GM21529 (cell line): Measurements from ENCODE around the gene PITPNM1.
A peak's percentile ranks its signal among the peaks of the same experiment; 100 is the strongest.
"Not testable (repeated sequence)": the region's sequence is repeated elsewhere in the genome, so short reads cannot be mapped to it uniquely, and the experiment has no call there.

Experiments used
- ATAC-seq: cut with Tn5 transposase; IDR thresholded peaks from one replicate; pipeline ENCODE4 v1.9.1; 2021; ENCODE audit not compliant: unreplicated experiment

PITPNM1 gene

DNA sequence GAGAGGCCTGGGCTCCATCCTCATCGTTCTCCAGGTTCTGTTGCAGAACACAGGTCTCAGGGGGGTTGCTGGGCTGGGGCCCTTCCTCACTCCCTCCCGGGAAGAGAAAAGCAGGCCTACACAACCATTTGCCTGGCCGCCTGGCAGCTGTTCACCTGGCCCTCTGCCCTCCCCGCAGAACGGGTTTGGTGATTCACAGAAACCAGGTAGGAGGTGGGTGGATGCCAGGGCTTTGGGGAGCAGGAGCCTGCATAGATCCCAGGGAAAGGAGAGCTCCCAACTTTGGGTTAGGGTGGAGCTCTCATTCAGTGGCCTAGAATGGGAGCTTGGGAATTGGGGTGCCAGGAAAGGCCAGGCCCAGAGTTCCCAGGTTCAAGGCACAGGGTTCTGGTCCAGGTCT is 37.1 kb downstream of the PITPNM1 start:
- ATAC-seq: no peak

DNA sequence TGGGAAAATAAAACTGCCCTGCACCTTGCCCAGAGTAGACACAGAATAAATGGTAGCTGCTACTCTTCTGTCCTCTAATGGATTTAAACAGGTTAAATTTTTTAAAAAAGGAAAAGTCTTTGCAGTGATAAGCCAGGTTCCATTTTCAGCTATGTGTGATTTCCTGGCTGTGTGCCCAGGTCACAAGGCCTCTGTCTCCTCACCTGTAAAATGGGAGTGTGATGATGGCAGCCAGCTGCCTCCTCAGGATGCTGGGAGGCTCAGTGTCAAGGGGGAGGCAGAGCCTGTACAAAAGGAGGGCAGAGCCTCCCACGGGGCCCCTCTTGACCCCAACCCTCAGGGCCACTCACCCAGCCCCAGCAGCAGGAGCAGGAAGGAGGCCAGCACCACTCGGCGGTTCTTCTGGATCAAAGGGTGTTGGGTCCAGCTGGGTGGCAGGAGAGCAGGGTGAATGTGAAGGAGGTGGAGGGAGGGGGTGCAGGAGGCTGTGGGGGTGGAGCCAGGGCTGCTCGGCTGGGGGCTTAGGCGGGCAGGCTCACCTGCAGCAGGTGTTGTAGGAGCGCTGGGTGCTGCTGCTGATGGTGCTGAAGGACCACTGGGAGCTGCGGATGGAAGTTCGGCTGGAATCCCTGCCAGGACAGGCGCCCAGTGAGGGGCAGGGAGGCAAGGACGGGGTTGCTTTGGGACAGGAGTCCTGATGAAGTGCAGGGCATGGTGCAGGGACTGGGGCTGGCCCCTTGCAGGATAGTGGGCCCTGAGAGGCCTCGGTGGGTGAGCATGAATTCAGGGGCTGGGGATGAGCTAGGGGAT is 38.0 kb downstream of the PITPNM1 start:
- ATAC-seq: no peak

DNA sequence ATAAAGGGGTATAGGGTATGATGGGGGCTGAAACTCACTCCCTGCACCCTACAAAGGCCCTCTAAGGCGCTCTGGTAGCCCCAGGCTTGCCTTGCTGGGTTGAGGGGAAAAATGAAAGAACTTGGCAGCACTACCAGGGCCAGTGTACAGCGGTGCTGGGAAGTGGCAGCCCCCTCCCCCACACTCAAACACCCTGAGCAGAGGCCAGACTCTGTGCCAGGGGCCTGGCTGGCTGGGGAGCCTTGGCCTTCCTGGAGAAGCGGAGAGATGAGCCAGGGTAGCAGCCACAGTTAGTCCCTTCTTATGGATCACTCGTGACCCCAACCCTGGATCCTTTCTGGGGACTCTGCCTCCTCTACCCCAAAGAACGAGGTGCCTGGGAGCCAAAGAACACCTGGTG is 38.8 kb downstream of the PITPNM1 start:
- no peak for ATAC-seq

DNA sequence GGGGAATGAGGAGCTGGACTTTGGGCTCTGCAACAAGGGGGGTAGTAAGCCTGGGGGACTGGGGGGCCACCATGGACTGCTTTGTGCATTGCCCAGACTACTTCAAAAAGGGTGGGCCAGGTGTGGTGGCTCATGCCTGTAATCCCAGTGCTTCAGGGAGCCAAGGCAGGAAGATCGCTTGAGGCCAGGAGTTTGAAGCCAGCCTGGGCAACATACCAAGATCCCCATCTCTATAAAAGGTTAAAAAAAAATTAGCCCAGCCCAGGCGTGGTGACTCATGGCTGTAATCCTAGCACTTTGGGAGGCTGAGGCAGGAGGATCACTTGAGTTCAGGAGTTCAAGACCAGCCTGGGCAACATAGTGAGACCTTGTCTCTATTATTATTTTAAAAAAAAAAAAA is 39.6 kb downstream of the PITPNM1 start:
- not testable (repeated sequence) for ATAC-seq

DNA sequence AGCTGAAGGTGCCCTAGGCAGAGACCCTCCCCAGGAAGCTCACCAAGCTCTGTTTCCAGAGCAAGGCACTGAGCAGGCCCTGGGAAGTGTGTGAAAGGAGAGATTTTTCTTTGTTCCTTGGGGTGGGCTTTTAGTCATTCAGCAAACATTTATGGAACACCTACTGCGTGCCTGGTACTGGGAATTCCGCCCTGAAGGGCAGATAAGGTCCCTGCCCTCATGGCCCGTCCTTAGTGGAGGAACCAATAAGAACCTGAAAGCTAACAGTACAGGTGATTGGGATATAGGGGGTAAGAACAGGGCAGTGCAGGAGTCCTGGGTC is 40.0 kb downstream of the PITPNM1 start:
- no peak for ATAC-seq

DNA sequence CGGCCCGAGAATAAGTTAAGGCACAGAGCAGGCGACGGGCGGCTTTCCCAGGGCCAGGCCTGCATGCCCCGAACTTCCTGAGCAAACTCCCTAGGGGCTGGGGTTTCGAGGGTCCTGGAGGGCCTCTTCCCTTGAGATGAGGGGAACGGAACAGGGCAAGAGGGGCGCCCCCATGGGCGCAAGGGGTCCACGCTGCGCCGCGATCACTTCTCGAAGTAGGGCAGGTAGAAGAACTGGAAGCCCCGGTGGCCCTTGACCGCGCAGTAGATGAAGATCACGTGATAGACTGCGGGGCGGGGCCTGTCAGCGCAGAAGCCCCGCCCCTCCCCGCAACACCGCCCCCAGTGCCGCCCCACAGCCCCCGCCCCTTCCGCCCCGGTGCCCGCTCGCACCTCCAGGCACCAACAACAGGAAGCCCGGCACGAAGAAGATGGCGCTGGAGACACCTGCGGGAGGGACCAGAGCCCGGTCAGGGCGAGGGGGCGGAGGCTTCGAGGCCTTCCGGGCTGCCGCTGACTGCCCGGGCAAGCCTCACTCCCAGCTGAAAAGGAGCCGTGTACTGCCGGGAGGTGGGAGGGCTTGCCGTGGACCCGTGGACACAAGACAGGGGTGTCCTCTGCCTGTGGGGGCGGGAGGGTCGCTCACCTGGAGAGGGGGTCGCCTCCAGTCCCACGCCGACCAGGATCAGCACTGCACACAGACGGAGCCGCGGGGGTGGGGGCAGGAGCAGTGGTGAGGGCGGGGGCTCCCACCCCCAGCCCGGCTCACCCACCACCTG is 40.6 kb downstream of the PITPNM1 start:
- ATAC-seq: peak; percentile 43

DNA sequence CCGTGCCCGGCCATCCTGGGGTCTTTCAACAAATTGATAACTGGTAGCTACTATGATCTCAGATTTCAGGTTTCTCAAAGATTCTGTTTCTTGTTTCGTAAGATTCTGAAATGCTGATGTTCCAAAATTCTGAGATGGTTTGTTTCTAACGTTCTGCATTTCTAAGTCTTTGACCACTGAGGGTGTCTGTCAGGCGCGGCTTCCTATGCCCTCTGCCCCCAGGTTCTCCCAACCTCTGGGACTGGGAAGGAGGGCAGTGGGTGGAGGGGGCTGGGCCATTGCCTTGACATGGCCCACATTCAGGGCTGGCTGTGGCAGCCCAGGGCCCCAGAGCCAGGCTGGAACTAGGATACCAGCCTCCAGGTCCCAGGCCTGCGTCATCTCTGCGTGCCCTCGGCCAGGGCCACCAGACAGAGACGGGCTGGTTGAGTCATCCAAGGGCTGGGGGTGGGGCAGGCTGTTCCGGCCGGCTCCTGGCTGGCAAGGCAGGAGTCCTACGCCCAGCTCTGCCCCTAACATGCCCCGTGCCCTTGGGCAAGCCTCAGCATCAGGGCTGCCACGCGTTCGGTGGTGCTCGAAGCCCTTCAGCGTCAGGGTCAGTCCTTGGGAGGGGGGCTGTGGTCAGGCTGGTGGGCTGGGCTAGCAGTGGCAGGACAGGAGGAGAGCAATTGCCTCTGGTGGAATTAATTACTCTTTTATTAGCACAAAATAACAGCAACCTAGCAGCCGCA is 41.3 kb downstream of the PITPNM1 start:
- no peak for ATAC-seq

DNA sequence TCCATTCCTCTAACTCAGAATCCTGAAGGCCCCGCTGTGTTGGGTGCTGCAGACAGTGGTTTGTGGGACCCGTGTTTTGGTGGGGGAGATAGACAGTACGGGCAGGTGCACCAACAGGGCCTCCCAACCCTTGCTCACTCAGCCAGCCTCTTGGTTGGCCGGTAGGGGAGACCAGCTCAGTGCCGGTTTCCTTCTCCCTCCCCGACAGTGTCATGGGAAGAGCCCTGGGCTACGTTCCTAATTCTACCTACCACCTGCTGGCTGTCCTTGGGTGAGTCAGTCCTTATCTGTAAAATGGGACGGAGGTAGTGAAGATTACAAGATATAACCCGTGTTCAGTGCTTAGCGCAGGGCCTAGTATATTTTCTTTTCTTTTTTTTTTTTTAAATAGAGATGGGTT is 42.0 kb downstream of the PITPNM1 start:
- no peak for ATAC-seq

DNA sequence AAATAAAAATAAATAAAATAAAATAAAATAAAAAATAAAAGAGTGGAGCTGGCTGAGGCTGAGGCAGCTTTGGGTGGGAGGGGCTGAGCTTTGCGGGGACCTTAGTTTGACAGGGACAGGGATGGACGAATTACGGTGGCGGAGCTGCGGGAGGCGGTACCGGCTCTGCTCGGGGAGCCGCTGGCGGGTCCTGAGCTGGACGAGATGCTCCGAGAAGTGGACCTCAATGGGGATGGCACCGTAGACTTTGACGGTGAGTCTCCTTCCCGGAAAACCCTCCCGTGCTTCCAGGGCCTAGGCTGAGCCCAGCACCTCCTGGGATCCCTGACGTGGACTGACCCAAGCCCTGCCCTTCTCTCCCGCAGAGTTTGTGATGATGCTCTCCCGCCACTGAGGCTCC is 46.9 kb downstream of the PITPNM1 start:
- ATAC-seq: no peak

DNA sequence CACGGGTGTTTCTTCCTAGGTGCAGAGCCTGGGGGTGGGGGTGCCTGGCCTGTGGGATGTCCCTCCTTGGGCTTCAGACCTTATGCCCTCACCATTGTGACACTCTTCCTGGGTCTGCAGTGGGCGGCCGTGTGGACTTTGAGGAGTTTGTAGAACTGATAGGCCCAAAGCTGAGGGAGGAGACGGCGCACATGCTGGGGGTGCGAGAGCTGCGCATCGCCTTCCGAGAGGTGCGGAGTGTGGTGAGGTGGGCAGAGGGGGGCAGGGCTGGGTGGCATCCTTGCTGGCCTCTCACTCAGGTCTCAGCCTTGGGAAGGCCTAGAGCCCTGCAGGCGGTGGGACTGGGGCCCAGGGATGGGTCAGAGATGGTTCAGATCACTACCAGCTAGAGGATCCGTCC is 47.7 kb downstream of the PITPNM1 start:
- ATAC-seq: no peak

DNA sequence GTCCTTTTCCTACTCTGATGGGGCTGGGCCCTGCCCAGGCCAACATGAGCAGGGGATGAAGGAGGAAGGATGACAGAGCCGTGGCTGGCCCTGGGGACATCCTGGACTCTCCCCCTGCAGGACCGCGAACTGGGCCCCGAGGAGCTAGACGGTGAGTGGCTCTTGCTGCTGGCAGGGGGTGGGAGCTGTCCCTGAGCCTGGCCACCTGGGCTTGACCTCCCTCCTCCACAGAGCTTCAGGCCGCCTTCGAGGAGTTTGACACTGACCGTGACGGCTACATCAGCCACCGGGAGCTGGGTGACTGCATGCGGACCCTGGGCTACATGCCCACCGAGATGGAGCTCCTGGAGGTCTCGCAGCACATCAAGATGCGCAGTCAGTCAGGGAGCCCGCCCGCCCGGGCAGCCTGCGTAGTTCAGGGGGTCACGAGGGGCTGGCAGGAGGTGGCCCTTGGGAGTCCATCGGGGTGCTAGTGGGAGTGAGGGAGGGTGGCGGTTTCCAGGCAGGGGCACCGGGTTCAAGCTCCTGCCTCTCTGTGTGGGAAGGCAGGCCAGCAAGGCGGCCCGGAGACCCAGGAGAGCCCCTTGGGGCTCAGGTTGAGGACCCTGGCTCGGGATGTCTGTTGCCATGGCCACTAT is 49.0 kb downstream of the PITPNM1 start:
- no peak for ATAC-seq

DNA sequence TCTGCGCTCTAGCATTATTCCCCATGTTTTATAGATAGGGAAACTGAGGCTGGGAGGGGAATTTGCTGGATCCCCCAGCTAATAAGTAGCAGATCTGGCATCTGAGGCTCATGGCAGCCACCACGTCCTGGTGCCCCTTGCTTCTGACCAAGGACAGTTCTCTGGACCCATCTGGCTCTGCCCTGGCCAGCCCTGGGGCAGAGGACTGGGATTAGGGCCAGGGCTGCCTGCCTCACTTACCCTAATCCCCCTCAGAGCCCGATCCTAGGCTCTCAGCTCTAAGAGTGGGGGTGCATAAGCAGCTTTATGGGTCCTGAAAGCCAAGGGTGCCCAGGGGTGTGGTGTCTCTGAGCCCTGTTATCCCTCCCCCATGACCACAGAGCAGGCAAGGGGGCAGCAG is 50.1 kb downstream of the PITPNM1 start, which contains the start of gene CABP4:
CABP4 (plus strand) TSS at position 301 of the 400 bp plus-strand sequence; CDS start at position 371, 70 bp downstream.
- ATAC-seq: no peak

DNA sequence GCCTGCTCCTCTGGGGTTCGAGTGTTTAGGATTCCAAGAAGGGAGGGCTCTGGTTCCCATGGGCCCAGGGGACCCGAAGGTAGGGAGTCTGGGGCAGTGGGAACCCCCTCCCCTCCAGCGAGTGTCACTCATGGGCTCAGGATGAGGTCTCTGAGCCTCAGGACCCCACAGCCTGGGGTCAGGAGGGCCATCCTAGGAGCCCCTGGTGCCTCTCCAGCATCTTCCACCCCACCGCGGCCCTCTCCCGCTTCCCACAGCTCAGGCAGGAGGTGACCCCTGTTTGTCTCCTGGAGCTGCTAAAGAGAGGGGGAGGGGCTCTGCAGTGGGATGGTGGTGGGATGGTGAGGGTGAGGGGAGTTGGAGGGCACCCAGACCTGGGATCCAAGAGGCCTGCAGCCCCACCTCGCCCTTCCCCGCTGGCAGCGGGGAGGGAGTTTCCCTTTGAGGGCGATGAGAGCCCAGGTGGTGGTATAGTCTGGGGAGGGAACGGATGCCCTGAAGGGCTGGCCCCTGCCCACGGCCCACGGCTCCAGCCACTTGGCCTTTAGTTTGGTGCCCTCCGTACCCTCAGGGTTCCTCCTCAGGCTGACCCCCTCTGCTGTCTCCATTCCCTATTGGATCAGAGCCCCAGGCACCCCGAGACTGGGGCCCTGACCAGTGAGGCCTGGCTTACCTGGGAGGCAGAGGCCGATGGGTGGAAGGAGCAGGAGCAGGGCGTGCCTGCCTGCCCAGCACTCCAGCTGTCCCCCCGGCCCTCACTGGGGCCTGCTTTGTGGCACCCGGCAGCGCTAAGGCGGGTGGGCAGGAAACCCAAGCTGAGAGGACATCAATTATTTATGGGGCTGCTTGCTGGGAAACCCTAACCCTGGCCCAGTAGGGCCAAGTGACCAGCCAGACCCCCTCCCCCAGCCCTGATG is 51.1 kb downstream of the PITPNM1 start:
- no peak for ATAC-seq

DNA sequence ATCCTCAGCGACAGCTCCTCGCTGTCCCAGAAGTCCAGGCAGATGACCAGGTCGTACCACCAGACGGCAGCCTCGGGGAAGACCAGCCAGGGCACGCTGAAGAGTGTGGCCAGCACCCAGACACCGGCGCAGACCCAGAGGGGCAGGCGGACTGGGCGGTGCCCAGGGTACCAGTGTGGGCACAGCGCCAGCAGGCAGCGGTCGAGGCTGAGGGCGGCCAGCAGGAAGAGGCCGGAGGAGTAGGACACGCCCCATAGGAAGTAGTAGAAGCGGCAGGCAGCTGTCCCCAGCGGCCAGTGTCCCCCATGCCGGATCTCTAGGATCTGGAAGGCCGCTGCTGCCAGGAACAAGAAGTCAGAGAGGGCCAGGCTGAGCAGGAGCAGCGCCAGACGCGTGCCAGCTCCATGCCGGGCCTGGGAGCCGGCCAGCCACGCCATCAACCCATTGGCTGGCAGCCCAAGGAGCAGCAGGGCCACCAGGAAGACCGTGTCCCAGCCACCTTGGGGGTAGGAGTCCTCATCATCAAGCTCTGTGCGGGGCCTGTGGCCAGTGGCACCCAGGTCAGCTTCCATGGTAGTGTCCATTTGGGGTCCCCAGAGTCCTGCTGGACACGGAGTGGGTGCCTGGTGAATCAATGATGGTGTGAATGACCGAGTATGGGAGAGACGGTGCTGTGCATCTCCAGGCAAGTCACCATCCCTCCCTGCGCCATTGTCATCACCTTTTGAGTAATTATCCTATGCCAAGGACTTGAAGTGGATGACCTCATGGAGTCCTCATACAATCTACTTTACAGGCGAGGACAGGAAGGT is 52.8 kb downstream of the PITPNM1 start, which contains the start of gene GPR152:
GPR152 (minus strand) TSS at position 589 of the 812 bp plus-strand sequence; CDS start at position 584, 5 bp downstream.
- no peak for ATAC-seq

DNA sequence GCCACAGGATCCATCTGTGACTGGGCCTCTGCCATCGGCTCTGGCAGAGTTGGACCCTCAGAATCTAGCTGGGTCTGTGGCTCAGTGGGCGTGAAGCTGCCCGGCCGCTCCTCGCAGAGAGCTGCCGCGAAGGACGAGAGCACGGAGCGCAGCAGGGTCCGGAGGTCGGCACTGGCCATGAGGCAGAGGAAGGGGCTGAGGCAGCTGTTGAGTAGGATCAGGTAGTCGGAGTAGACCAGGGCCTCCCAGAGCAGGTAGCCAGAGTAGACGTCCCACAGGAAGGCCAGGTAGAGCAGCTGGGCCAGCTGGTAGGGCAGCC is 53.5 kb downstream of the PITPNM1 start:
- no peak for ATAC-seq

DNA sequence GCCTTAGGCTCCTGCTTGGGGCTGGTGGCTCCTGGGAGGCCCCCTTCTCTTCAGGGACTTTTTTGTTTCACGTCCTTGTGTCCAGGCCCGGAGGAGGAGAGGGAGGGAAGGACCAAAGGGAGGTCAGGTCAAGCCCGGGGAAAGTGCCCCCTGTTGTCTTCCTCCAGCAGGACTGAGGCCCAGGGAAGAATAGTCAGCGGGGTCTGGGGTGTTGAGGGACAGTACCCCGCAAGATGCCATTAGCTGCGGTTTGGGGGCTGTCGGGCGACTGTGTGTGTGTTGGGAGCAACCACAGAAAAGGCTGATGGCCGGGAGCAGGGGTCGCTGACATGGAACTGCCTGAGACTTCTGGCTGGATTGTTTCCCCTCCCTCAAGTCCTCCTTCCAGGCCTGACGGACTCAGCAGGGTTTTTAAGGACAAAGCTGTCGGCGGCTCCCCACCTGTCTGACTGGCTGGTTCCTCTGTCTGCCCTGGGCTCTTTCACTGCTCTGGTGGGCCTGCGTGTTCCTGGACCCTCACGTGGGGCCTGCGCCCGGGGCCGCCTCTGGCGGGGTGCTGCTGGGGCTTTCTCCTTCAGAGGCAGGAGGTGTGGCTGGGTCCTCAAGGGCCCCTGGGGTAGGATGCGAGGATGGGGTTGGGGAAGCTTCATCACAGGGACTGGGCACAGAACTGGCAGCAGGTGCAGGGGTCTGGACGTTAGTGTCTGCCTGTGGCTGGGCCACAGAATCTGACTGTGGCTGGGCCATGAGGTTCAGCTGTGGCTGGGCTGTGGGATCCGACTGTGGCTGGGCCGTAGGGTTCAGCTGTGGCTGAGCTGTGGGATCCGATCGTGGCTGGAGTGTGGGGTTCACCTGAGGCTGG is 54.1 kb downstream of the PITPNM1 start:
- ATAC-seq: no peak

DNA sequence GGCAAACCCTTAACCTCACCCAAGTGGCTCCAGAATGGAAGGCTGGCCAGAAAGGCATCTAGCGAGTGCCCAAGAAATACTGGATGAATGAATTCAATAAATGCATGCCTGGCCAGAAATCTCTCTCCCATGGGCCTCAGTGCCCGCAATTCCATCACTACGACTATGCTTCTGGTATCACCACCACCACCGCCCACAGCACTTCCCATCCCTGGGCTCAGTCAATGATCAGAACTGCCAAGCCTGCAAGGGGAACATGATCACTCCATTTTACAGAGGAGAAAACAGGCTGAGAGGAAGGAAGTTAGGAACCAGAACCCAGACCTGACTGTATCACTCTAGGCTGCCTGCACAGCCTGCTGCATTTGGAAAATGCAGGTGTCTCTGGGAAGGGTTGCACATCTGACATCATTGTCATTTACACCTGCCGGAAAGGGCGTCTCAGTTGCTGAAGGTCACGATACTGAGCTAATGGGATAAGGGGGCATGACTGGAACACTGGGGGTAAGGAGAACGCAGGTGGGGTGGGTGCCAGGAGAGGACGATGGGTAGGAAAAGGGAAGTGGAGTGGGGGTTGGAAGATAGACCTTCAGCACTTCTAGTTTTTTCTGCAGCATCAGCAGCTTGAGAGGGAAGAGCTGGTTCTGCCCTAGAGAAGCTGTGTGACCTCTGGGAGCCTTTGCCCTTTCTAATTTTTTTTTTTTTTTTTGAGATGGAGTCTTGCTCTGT is 55.9 kb downstream of the PITPNM1 start:
- ATAC-seq: no peak

DNA sequence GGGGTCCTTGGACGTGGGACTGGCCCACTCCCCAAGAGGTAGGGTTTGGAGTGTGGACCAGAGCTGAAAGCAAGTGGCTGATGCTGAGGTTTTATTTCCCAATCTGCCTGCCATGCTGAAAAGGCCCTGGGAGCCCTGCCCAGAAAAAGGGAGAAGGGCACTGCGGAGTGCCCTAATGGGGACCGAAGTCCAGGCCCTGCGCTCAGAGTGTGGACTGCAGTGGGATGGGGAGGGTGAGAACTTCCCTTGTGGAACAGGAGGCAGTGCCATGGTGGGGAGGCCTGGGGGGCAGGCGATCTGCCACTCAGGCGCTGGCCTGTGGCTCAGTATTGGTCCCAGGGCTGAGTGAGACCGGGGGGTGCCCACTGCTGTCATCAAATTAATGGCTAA is 56.9 kb downstream of the PITPNM1 start:
- no peak for ATAC-seq
